Middle frontal gyrus (tissue), 1 donor: ENCODE measurements around the gene MATN4.

Source experiments
- DNase-seq: peaks from one replicate; pipeline ENCODE4 v3.0.0-alpha.2; 2015; ENCODE audit warnings: low spot score; ENCODE audit errors: extremely low spot score

MATN4 gene

GRCh38 chr20:45341939-45342854, 34.1 kb upstream of the MATN4 start:
- DNase-seq = no peak

- no peak for DNase-seq
Measured at GRCh38 chr20:45341579-45341938, 33.5 kb upstream of the MATN4 start.

DNA sequence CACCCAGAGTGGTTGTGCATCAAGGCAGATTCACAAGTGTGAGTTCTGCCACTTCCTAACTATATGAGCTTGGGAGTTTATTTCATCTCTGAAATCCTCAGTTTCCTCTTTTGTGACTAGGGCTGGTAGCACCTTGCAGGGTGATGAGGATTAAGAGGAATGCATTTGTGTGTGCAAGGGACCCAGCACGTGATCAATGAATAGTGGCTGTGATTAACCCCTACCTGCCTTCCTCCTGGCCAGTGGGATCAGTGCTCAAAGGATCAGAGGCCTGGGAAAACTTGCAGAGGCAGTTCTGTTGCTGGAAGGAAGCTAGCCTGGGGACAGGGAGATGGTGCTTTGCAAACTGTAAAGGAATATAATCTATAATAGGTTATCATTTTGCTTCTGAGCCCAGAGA, 32.9 kb upstream of the MATN4 start:
- DNase-seq = no peak

- no peak for DNase-seq
Measured at GRCh38 chr20:45340236-45340847, 32.2 kb upstream of the MATN4 start.

DNA sequence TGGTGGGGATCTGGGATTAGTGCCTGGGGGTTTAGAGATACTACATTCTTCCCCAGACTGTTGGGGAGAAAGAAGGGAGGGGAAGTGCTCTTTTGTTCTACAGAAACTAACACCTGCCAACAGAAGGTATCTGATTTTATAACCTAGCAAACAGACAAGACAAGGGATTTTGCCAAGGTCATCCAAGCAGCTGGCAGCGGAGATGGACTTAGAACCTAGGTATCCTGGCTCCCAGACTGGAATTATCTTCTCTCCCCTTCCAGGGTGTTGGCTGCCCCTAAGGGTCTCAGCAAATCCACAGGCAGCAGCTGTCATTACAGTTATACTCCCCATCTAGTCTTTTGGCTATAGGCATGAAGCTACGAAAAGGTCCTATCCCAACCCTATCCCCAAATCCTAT, 31.7 kb upstream of the MATN4 start:
- no peak for DNase-seq

DNA sequence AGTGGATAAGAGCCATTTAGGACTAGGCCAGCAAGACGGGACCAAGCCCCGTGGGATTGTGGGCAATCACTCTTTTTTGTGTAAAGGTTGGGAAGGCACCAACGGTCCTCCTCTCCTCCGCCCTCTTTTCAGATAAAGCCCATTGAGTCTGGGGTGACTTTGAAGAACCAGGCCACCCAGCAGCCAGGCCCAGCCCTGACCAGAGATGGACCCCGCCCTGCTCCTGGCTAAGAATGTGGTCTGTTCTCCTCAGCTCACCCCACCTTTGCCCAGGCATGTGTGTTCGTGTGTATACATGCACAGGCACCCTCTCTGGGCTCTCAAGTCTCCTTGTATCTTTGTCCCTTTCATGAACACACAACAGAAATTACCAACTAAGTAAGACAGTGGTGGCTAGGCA, 31.0 kb upstream of the MATN4 start:
- no peak for DNase-seq

- no peak for DNase-seq
Measured at GRCh38 chr20:45338121-45339030, 30.3 kb upstream of the MATN4 start.

GRCh38 chr20:45337367-45338120, 29.4 kb upstream of the MATN4 start:
- no peak for DNase-seq

DNA sequence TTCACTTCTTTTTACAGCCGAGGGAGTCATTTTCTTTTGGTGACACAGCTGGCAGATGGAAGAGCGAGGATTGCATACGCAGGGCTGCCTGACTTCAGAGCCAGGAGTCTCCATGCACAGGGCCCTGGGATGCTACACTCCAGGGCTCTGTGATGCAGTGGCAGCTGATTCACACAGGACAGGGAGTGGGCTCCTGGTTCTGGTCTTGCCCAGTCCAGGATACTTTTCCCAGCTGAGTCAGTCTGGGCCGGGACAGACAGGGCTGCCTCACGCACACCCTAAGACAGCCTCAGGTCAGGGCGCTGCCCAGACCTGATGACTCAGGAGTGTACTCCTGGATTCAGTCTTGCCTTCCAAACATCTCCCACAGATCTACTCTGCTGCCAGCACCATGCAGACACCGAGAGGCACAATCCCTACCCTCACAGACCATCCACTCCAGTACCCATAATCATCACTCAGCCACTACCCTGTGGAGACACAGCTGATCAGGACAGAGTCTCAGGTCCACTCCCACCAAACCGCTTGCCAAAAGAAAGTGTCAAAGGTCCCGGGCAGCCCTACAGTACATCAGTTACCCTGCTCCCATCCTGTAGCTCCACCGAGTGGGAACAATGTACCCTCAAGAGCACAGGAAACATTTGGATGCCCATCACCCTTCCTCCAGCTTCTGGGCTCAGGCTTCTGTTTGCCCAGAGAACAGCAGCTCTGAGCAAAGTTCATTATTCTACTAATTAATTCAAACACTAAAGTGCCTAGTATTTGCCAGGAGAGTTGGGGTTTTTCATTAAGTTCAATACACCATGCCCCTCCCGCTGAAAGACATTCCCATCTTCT, 28.6 kb upstream of the MATN4 start:
- no peak for DNase-seq

GRCh38 chr20:45330476-45330875, 22.4 kb upstream of the MATN4 start:
- DNase-seq = no peak

DNA sequence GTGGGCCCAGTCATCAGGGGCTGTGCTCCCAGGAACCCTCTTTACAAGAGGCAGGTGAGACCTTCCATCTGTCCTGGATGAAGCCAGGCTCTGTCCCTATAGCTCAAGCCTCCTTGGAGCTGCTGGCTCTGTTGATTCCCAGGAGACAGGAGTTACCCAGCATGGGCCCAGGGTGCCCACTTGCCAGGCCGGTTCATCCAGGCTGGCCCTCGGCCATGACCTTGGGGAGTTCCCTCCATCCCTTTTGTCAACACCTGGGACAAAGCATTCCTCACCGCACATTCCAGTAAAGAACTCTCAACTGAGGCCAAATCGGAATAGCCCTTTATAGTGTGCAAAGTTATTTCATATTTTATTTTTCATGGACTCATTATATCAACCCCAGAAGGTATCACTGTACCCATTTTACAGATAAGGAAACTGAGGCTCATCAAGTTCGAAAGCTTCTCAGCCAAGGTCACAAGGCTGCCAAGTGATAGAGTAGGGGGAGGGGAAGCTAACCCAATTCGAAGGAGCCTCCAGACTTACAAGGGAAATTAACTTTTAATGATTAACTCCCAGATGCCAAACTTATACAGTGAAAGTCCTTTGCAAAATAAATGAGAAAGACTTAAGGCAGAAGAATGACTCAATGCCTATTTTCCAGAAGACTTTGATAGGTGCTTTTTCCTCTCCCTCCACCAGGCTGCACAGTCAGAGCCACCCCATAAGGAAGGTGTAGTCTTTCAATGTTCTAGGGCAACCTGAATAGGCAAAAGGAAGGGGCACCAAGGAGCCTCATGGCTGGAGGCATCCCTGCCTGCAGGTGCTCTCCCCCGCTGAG, 21.6 kb upstream of the MATN4 start:
- no peak for DNase-seq

DNA sequence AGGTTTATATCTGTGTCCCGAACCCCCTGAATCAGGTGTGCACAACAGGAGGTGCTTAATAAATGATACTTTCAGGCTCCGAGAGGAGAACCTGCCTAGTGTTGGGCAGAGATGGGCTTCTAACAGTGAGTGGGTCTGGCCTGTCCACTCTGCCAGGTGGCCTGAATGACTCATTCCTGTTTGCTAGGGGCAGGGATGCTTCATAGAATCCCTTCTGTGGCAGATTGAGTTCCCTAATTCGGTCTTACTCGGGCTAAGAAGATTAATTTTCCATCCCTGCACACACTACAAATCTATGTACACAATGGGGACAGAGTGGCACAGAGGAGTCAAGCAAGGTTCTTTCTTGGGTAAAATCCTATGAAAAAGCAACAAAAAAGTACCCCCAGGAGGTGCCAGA, 20.4 kb upstream of the MATN4 start:
- no peak for DNase-seq

- DNase-seq = no peak
Measured at GRCh38 chr20:45325371-45325770, 17.3 kb upstream of the MATN4 start.

GRCh38 chr20:45323731-45324130, 15.6 kb upstream of the MATN4 start:
- no peak for DNase-seq

GRCh38 chr20:45322952-45323383, 14.9 kb upstream of the MATN4 start:
- DNase-seq = no peak

DNA sequence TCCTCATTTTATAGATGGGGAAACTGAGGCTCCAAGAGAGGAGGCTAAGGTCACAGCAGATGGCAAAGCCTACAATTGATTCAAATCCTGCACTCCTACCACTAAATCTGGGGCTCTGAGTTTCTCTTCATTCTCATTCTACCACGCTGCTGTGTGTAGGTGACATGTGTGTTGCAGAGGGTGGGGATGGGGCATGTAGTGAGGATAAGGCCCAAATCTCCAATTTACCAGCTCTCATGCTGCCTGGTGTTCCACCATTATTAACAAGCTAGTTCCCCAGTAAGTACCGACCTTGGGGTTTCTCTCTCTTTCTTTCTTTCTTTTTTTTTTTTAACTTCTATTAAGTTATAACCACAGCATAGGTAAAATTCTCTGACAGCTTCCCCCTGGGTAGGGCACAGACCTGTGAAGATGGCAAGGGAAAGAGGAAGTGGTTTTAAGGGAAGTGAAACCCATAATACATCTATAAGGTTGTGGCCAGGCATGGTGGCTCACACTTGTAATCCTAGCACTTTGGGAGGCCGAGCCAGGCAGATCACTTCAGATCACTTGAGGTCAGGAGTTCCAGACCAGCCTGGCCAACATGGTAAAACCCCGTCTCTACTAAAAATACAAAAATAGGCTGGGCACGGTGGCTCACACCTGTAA, 13.0 kb upstream of the MATN4 start:
- no peak for DNase-seq

GRCh38 chr20:45318948-45319347, 10.8 kb upstream of the MATN4 start:
- no peak for DNase-seq

GRCh38 chr20:45318386-45318939, 10.4 kb upstream of the MATN4 start:
- DNase-seq = no peak

- no peak for DNase-seq
Measured at GRCh38 chr20:45317826-45318225, 9.7 kb upstream of the MATN4 start.
